GM12878 (cell line): ENCODE results near the gene CRTC3.

ENCODE experiments used
- CHD4 ChIP-seq: fragments of 200-600 bp; sonication (generic); IDR thresholded peaks from 2 replicates; pipeline ENCODE4 v1.6.1; 2016; ENCODE audit warnings: mild to moderate bottlenecking
- CTCF ChIP-seq, 3 experiments: IDR thresholded peaks in 2 of 3; conservative IDR thresholded peaks in 1 of 3; 2 replicates each; pipeline ENCODE4 v1.5.1; 2011; ENCODE audit warnings: low read depth in 3 of 3, low read length in 3 of 3, mild to moderate bottlenecking in 3 of 3, control low read depth in 2 of 3, moderate library complexity in 2 of 3, inconsistent platforms in 1 of 3, mixed read lengths in 1 of 3; ENCODE audit not compliant: control insufficient read depth in 2 of 3, insufficient read depth in 1 of 3; ENCODE audit errors: extremely low read depth in 1 of 3
- ELK1 ChIP-seq: IDR thresholded peaks from 2 replicates; pipeline ENCODE4 v1.6.1; 2012; ENCODE audit warnings: low read depth, low read length, improper control_type of control experiment
- GABPA ChIP-seq: IDR thresholded peaks from 2 replicates; pipeline ENCODE4 v1.6.1; 2014; ENCODE audit warnings: antibody characterized with exemption, low read depth, mild to moderate bottlenecking, inconsistent platforms
- HCFC1 ChIP-seq: fragments of 150-350 bp; IDR thresholded peaks from 2 replicates; pipeline ENCODE4 v1.6.1; 2014; ENCODE audit warnings: low read length
- RAD51 ChIP-seq: fragments of 450-650 bp; IDR thresholded peaks from 2 replicates; pipeline ENCODE4 v1.6.1; 2016; ENCODE audit warnings: moderate library complexity, mild to moderate bottlenecking, inconsistent platforms
- SMC3 ChIP-seq: IDR thresholded peaks from 2 replicates; pipeline ENCODE4 v1.6.1; 2011; ENCODE audit warnings: low read length, improper control_type of control experiment, borderline replicate concordance
- YY1 ChIP-seq: IDR thresholded peaks from 2 replicates; pipeline ENCODE4 v1.6.1; 2011; ENCODE audit warnings: low read depth, mild to moderate bottlenecking, low read length
- ZZZ3 ChIP-seq: IDR thresholded peaks from 2 replicates; pipeline ENCODE4 v1.6.1; 2011; ENCODE audit warnings: low read depth; ENCODE audit not compliant: control insufficient read depth, insufficient read length

GRCh38 chr15:90593499-90594158, 63.9 kb downstream of the CRTC3 start:
- no peak for TF ChIP-seq GABPA
- no peak for TF ChIP-seq CTCF (IDR thresholded peaks at IDR 0.05 in 2 of 3, conservative IDR thresholded peaks at IDR 0.05 in 1 of 3; ENCODE audit: control insufficient read depth in 2 of 3, extremely low read depth in 1 of 3, insufficient read depth in 1 of 3, low read depth in 3 of 3, low read length in 3 of 3)
- no peak for TF ChIP-seq SMC3
- no peak for TF ChIP-seq CHD4
- TF ChIP-seq ELK1 = no peak
- no peak for TF ChIP-seq HCFC1
- no peak for TF ChIP-seq ZZZ3
- TF ChIP-seq YY1 = 0 out of 2 replicates have a peak, but pooled peaks have one; percentile 15
- no peak for TF ChIP-seq RAD51
